ENCODE results near the gene BNIP2.
"Not testable (repeated sequence)": the region's sequence is repeated elsewhere in the genome, so short reads cannot be mapped to it uniquely, and the experiment has no call there.

The BNIP2 gene

GRCh38 chr15:59688423-59688781 lies 718 bp downstream of the BNIP2 start:
- peak; percentile 38 for DNase-seq (ENCODE audit: low read depth)

GRCh38 chr15:59687836-59688235 lies 1.3 kb downstream of the BNIP2 start:
- DNase-seq (ENCODE audit: low read depth), result no peak

- DNase-seq (ENCODE audit: low read depth), result no peak
Observed at GRCh38 chr15:59686389-59686788, 2.7 kb downstream of the BNIP2 start.

- DNase-seq (ENCODE audit: low read depth), result no peak
Observed at GRCh38 chr15:59685737-59686297, 3.3 kb downstream of the BNIP2 start.

GRCh38 chr15:59680870-59681269 lies 8.2 kb downstream of the BNIP2 start:
- DNase-seq (ENCODE audit: low read depth), result no peak

- DNase-seq (ENCODE audit: low read depth), result no peak
Observed at GRCh38 chr15:59680346-59680745, 8.8 kb downstream of the BNIP2 start.

GRCh38 chr15:59678620-59679019 lies 10.5 kb downstream of the BNIP2 start:
- no peak for DNase-seq (ENCODE audit: low read depth)

GRCh38 chr15:59678172-59678571 lies 10.9 kb downstream of the BNIP2 start:
- no peak for DNase-seq (ENCODE audit: low read depth)

GRCh38 chr15:59676565-59676964 lies 12.6 kb downstream of the BNIP2 start:
- no peak for DNase-seq (ENCODE audit: low read depth)

- no peak for DNase-seq (ENCODE audit: low read depth)
Observed at GRCh38 chr15:59674361-59674877, 14.7 kb downstream of the BNIP2 start.

GRCh38 chr15:59668556-59668955 lies 20.6 kb downstream of the BNIP2 start:
- no peak for DNase-seq (ENCODE audit: low read depth)

GRCh38 chr15:59662260-59662659 lies 26.9 kb downstream of the BNIP2 start:
- peak; percentile 58 for DNase-seq (ENCODE audit: low read depth)

GRCh38 chr15:59659366-59659765 lies 29.8 kb downstream of the BNIP2 start:
- DNase-seq (ENCODE audit: low read depth), result no peak

- DNase-seq (ENCODE audit: low read depth), result no peak
Observed at GRCh38 chr15:59657635-59658125, 31.4 kb downstream of the BNIP2 start.

GRCh38 chr15:59656897-59657634 lies 32.1 kb downstream of the BNIP2 start, which contains the start of gene GTF2A2:
Gene GTF2A2 (minus strand): TSS chr15:59657515. CDS start chr15:59652277, 5,238 bp downstream.
- DNase-seq (ENCODE audit: low read depth), result peak; percentile 87

GRCh38 chr15:59654046-59654445 lies 35.1 kb downstream of the BNIP2 start:
- DNase-seq (ENCODE audit: low read depth), result no peak

GRCh38 chr15:59649603-59650002 lies 39.5 kb downstream of the BNIP2 start:
- DNase-seq (ENCODE audit: low read depth), result no peak

- no peak for DNase-seq (ENCODE audit: low read depth)
Observed at GRCh38 chr15:59647085-59647484, 42.0 kb downstream of the BNIP2 start.

- no peak for DNase-seq (ENCODE audit: low read depth)
Observed at GRCh38 chr15:59646277-59646676, 42.8 kb downstream of the BNIP2 start.

GRCh38 chr15:59645812-59646211 lies 43.3 kb downstream of the BNIP2 start:
- DNase-seq (ENCODE audit: low read depth), result not testable (repeated sequence)

- no peak for DNase-seq (ENCODE audit: low read depth)
Observed at GRCh38 chr15:59644756-59645155, 44.4 kb downstream of the BNIP2 start.

- DNase-seq (ENCODE audit: low read depth), result no peak
Observed at GRCh38 chr15:59642351-59642750, 46.8 kb downstream of the BNIP2 start.

- not testable (repeated sequence) for DNase-seq (ENCODE audit: low read depth)
Observed at GRCh38 chr15:59637507-59637906, 51.6 kb downstream of the BNIP2 start.
